GM12878 (cell line): Measurements from ENCODE around the gene RTP5.

ENCODE experiments used
- CEBPB ChIP-seq, 2 experiments: fragments of 150-350 bp in 1 of 2; IDR thresholded peaks; 2 replicates each; pipeline ENCODE4 v1.6.1; 2012 to 2014; ENCODE audit warnings: low read depth in 2 of 2, low read length in 2 of 2, borderline replicate concordance in 1 of 2, inconsistent platforms in 1 of 2
- CHD2 ChIP-seq: IDR thresholded peaks from 2 replicates; pipeline ENCODE4 v1.6.1; 2011; ENCODE audit warnings: low read depth, low read length, improper control_type of control experiment, borderline replicate concordance
- CHD4 ChIP-seq: fragments of 200-600 bp; sonication (generic); IDR thresholded peaks from 2 replicates; pipeline ENCODE4 v1.6.1; 2016; ENCODE audit warnings: mild to moderate bottlenecking
- CTCF ChIP-seq, 3 experiments: IDR thresholded peaks in 2 of 3; conservative IDR thresholded peaks in 1 of 3; 2 replicates each; pipeline ENCODE4 v1.5.1; 2011; ENCODE audit warnings: low read depth in 3 of 3, low read length in 3 of 3, mild to moderate bottlenecking in 3 of 3, control low read depth in 2 of 3, moderate library complexity in 2 of 3, inconsistent platforms in 1 of 3, mixed read lengths in 1 of 3; ENCODE audit not compliant: control insufficient read depth in 2 of 3, insufficient read depth in 1 of 3; ENCODE audit errors: extremely low read depth in 1 of 3
- DPF2 ChIP-seq: fragments of 450-650 bp; IDR thresholded peaks from 2 replicates; pipeline ENCODE4 v1.6.1; 2017; ENCODE audit warnings: mild to moderate bottlenecking
- EZH2 ChIP-seq: IDR thresholded peaks from 2 replicates; pipeline ENCODE4 v1.6.1; 2012; ENCODE audit warnings: low read depth, mild to moderate bottlenecking, control low read depth, inconsistent platforms, low read length, borderline replicate concordance; ENCODE audit not compliant: control insufficient read depth
- GATAD2B ChIP-seq: fragments of 450-650 bp; conservative IDR thresholded peaks from 2 replicates; pipeline ENCODE4 v1.6.1; 2017; ENCODE audit warnings: low read depth, mild to moderate bottlenecking, moderate library complexity
- JUND ChIP-seq: IDR thresholded peaks from 2 replicates; pipeline ENCODE4 v1.6.1; 2012; ENCODE audit warnings: low read depth, mild to moderate bottlenecking, low read length, improper control_type of control experiment, moderate library complexity
- TAF1 ChIP-seq: IDR thresholded peaks from 2 replicates; pipeline ENCODE4 v1.6.1; 2011; ENCODE audit warnings: mild to moderate bottlenecking, low read depth, low read length, borderline replicate concordance
- TF ChIP-seq, protein P1 (sequence below): IDR thresholded peaks from 2 replicates; pipeline ENCODE4 v1.6.1; 2012; ENCODE audit warnings: low read depth, low read length, improper control_type of control experiment
- TF ChIP-seq, protein P2 (sequence below): fragments of 450-650 bp; formaldehyde crosslinking; IDR thresholded peaks from 2 replicates; pipeline ENCODE4 v1.5.0; 2022; ENCODE audit warnings: mild to moderate bottlenecking, missing genetic modification characterization

DNA sequence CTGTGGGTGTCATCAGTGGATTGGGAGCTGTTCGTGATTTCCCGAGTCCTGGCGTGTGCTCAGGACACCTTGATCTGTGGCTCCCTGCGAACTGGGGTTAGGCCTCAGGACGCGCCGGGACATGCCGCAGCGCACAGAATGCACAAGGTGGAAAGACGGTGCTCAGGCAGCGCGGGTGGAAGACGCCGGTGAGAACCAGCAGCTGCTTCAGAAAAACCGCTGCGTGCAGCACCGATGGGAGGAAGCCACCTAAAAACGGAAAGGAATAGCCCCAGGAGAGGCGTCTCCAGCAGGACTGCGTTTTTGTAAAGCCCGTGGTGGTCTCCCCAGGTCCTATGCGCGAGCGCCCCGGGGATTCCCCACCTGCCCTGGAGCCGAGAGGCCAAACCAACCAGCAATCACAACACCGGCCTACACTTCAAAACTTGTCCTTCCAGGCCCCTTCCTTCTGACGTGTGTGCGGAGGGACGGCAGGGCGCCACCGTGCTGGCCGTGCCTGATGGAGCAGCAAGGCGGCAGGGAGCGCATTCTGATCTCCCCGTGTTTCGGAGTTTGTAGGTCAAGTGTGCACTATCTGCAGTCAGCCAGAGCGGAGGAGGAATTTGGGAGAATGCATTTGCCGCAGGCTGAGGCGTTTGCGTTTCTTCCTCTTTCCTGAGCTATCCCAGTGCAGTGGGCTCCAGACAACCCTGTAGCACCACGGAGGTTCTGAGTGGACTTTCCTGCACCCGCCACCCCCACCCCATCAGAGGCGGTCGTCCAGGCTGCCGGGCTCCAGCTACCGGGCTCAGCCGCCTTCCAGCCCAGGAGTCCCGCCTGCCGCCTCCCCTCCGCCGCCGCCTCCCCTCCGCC lies 32.2 kb downstream of the RTP5 start:
- TF ChIP-seq CEBPB (IDR thresholded peaks at IDR 0.05; ENCODE audit: borderline replicate concordance in 1 of 2, low read depth in 2 of 2, low read length in 2 of 2) (no peak), CTCF (IDR thresholded peaks at IDR 0.05 in 2 of 3, conservative IDR thresholded peaks at IDR 0.05 in 1 of 3; ENCODE audit: control insufficient read depth in 2 of 3, extremely low read depth in 1 of 3, insufficient read depth in 1 of 3, low read depth in 3 of 3, low read length in 3 of 3) (no peak), EZH2 (no peak), TAF1 (no peak), GATAD2B (no peak), CHD2 (no peak), JUND (no peak), CHD4 (no peak), DPF2 (no peak)
- TF ChIP-seq, protein P1, sequence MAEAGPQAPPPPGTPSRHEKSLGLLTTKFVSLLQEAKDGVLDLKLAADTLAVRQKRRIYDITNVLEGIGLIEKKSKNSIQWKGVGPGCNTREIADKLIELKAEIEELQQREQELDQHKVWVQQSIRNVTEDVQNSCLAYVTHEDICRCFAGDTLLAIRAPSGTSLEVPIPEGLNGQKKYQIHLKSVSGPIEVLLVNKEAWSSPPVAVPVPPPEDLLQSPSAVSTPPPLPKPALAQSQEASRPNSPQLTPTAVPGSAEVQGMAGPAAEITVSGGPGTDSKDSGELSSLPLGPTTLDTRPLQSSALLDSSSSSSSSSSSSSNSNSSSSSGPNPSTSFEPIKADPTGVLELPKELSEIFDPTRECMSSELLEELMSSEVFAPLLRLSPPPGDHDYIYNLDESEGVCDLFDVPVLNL: no peak
- TF ChIP-seq, protein P2, sequence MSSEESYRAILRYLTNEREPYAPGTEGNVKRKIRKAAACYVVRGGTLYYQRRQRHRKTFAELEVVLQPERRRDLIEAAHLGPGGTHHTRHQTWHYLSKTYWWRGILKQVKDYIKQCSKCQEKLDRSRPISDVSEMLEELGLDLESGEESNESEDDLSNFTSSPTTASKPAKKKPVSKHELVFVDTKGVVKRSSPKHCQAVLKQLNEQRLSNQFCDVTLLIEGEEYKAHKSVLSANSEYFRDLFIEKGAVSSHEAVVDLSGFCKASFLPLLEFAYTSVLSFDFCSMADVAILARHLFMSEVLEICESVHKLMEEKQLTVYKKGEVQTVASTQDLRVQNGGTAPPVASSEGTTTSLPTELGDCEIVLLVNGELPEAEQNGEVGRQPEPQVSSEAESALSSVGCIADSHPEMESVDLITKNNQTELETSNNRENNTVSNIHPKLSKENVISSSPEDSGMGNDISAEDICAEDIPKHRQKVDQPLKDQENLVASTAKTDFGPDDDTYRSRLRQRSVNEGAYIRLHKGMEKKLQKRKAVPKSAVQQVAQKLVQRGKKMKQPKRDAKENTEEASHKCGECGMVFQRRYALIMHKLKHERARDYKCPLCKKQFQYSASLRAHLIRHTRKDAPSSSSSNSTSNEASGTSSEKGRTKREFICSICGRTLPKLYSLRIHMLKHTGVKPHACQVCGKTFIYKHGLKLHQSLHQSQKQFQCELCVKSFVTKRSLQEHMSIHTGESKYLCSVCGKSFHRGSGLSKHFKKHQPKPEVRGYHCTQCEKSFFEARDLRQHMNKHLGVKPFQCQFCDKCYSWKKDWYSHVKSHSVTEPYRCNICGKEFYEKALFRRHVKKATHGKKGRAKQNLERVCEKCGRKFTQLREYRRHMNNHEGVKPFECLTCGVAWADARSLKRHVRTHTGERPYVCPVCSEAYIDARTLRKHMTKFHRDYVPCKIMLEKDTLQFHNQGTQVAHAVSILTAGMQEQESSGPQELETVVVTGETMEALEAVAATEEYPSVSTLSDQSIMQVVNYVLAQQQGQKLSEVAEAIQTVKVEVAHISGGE (CRISPR knock-in tag): no peak
